HepG2 (cell line): Measurements from ENCODE around the gene XCR1.

Experiments used
- E2F5 ChIP-seq: sonication (generic); formaldehyde crosslinking; conservative IDR thresholded peaks from 2 replicates; pipeline ENCODE4 v1.4.0; 2020; ENCODE audit warnings: missing genetic modification reagents
- GMEB2 ChIP-seq: IDR thresholded peaks from 2 replicates; pipeline ENCODE4 v1.6.1; 2016; ENCODE audit warnings: missing biosample characterization, missing genetic modification reagents, low read depth
- RARA ChIP-seq: IDR thresholded peaks from 2 replicates; pipeline ENCODE4 v1.6.1; 2016; ENCODE audit warnings: missing genetic modification reagents, missing compliant biosample characterization
- TEAD3 ChIP-seq: optimal IDR thresholded peaks from 2 replicates; pipeline ENCODE3; 2016; ENCODE audit warnings: borderline replicate concordance
- TEF ChIP-seq: sonication (generic); formaldehyde crosslinking; IDR thresholded peaks from 2 replicates; pipeline ENCODE4 v1.5.0; 2020; ENCODE audit warnings: missing genetic modification reagents

GRCh38 chr3:46010519-46011113, 16.7 kb downstream of the XCR1 start:
- TF ChIP-seq GMEB2 (CRISPR knock-in tag): no peak
- TF ChIP-seq TEF (CRISPR knock-in tag): no peak
- no peak for TF ChIP-seq RARA
- TF ChIP-seq E2F5 (CRISPR knock-in tag): no peak
- no peak for TF ChIP-seq TEAD3 (CRISPR knock-in tag)
